ENCODE data around the gene NKAIN1.
"Not testable (repeated sequence)": the region's sequence is repeated elsewhere in the genome, so short reads cannot be mapped to it uniquely, and the experiment has no call there.

The NKAIN1 gene

DNA sequence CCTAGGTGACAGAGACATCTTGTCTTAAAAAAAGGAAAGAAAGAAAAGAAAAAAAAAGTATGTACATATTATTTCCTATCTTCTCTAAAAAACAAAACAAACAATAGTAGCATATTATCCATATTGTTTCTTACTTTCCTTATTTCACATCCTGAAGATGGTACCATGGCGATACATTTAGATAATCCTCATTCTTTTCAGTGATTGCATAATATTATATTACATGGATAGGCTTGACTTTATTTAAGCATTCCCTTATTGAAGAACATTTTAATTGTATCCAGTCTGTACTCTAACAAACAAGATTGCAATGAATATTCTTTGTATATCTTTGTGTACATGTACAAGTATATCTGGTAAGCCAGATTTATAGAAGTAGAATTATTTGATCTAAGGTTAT is 91.3 kb downstream of the NKAIN1 start:
- DNase-seq, result no peak

DNA sequence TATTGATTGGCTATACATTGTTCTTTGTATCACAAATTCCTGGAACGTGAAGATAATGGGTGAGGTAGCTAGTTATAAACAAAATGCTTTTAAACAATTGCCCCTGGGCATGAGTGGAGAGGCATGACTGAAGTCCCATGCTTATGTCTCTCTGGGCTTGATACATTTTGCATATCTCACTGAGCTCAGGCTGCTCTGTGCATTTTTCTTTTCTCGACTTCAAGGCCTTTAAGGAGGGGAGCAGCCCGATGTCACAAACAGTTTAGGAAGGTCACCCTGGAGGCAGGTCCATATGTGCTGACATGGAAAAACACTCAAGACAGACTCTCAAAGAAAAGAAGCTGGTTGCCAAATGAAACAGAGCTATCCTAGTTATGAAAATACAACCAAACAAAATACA is 94.0 kb downstream of the NKAIN1 start:
- no peak for DNase-seq

DNA sequence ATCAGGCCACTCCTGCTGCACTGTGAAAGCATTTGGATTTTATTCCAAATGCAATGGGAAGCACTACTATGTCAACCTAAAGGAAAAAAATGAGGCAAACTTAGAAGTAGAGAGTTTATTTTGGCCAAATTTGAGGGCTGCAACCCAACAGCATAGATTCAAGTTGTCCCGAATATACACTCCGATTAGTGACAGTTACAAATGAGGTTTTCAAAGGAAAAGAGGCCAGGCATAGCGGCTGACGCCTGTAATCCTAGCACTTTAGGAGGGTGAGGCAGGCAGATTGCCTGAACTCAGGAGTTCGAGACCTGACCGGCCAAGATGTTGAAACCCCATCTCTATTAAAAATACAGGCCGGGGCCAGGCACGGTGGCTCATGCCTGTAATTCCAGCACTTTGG is 95.2 kb downstream of the NKAIN1 start:
- no peak for DNase-seq

DNA sequence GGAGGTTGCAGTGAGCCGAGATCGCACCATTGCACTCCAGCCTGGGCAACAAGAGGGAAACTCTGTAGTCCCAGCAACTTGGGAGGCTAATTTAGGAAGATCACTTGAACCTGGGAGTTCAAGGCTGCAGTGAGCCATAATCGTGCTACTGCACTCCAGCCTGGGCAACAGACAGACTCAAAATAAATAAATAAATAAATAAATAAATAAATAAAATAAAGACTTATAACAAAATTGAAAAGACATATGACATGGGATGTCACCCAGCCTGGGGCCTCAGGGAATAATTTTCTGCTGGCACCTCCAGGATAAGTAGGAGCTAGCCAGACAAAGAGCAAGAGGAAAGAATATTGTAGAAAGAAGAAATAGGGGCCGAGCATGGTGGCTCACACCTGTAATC is 96.2 kb downstream of the NKAIN1 start:
- DNase-seq, result no peak

DNA sequence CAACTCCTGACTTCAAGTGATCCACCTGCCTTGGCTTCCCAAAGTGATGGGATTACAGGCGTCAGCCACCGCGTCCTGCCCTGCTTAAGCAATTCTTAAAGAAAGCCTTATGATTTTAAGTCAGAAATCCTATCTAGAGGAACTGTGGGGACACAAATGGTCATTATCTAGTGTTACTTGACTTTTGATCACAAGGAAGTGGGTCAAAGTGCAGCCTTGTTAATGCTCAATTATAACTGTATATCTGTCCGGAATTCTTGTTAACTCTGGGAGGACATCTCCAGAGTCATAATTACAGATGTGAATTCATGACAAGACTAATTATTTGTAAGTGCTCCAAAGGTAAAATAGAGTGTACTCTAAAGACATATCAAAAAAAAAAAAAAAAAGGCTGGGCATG is 97.3 kb downstream of the NKAIN1 start:
- DNase-seq, result no peak

DNA sequence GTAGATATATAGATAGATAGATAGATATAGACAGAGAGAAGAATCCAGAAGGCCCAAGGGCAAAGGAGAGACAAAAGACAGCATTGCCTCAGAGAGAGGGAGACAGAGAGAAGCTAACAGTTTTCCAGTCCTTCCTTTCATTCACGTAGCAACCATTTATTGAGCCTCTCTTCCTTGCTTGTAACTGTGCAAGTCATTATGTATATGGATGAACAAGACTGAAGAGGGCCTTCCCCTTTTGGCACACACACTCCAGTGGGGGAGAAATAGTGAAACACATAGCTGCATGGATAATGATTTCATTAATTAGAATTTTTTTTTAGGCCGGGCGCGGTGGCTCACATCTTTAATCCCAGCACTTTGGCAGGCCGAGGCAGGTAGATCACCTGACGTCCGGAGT is 99.4 kb downstream of the NKAIN1 start:
- DNase-seq, result no peak

DNA sequence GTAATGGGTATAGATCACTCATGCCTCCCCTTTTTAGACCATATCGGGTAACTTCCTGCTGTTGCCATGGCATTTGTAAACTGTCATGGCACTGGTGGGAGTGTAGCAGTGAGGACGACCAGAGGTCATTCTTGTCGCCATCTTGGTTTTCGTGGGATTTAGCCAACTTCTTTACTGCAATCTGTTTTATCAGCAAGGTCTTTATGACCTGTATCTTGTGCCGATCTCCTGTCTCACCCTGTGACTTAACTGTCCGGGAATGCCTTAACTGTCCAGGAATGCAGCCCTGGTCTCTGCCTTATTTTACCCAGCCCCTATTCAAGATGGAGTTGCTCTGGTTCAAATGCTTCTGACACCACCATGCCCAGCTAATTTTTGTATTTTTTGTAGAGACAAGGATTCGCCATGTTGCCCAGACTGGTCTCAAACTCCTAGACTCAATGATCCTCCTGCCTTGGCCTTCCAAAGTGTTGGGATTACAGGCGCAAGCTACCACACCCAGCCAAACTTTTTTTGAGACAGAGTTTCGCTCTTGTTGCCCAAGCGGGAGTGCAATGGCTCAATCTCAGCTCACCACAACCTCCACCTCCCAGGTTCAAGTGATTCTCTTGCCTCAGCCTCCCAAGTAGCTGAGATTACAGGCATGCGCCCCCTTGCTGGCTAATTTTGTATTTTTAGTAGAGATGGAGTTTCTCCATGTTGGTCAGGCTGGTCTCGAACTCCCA is 100.7 kb downstream of the NKAIN1 start:
- not testable (repeated sequence) for DNase-seq

DNA sequence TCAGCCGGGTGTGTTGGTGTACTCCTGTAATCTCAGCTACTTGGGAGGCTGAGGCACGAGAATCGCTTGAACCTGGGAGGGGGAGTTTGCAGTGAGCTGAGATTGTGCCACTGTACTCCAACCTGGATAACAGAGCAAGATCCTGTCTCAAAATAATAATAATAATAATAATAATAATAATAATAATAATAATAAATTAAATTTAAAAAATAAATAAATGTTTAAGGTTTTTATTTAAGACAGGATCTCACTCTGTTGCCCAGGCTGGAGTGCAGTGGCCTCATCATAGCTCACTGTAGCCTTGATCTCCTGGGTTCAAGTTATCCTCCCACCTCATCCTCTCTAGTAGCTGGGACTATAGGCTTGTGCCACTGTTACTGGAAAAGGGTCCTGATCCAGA is 101.8 kb downstream of the NKAIN1 start:
- not testable (repeated sequence) for DNase-seq

DNA sequence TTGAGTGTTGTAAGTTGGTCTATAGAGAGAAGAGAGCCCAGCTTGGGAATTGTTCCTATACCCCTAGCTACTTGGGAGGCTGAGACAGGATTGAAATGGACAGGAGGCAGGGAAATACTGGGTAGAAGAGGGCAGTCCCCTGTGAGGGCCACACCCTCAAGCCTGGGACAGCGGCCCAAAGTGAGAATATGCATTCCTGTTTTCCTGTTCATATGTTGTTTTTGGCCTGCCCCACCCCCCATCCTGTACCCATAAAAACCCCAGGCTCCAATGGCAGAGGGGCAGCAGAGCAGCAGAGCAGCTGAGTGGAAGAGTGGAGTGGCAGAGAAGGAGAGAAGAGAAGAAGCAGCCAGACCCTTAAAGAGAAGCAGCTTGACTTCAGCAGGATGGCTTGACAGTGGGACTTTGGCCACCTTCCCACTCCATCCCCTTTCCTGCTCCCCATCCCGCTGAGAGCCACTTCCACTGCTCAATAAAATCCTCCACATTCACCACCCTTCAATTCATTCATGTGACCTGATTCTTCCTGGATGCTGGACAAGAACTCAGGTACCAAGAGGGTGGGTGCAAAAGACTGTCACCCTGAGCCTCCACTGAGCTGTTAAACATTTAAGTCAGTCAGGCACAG is 103.6 kb downstream of the NKAIN1 start:
- no peak for DNase-seq

DNA sequence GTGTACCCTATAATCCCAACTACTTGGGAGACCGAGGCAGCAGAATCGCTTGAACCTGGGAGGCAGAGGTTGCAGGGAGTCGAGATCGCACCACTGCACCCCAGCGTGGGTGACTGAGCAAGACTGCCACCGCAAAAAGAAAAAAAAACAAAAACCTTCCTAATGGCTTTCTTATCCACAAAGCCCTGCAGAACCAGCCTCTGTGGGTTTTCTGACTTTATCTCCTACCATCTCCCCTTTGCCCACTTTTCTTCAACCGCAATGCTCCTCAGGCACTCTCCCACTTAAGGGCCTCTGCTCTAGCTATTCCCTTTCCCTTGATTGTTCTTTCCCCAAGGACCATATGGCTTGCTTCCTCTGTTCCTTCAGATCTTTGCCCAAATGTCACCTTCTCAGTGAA is 106.3 kb downstream of the NKAIN1 start:
- DNase-seq, result no peak
